ENCODE data around the gene ANKRD63.

DNA sequence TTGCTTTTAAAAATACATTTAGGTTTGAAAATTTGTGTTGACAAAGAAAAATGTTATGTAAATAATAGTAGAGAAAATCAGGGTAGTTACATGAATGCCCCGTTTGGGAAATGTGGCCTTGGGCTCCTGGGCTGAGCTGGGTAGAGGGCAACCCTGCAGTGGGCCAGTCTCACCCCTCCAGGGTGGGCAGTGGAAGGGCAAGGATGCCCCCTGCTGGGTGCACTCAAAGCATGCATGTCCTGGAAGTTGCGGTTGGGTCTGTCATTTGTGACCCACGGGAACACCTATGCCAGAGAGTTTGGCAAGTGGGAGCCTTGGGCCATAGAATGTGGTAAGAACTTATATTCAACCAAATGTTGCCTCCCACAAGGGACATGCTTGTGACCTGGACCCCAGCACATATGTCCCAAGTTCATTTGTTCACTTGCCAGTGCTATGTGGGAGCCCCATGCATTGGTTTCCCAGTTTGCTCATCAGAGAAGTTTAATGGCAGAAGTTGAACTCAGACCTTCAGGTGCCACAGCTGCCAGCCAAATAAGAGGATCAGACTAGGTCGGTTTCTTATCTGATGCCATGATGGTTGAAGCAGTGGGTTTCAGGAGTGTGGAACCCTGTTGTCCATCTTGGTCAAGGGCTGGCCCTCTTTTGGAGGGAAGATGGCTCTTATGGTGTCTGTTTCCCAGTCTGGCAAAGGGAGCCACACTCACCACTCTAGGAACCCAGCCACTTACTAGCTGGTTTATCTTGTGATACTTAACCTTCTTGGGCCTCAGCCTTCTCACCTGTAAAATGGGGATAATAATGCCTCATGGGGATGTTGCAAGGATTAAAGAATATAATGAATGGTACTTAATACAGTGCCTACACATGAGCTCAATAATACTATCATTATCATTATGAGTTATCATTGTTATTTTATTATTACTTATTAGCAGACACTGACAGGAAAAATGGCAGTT is 27.4 kb upstream of the ANKRD63 start:
- TF ChIP-seq, protein P1, sequence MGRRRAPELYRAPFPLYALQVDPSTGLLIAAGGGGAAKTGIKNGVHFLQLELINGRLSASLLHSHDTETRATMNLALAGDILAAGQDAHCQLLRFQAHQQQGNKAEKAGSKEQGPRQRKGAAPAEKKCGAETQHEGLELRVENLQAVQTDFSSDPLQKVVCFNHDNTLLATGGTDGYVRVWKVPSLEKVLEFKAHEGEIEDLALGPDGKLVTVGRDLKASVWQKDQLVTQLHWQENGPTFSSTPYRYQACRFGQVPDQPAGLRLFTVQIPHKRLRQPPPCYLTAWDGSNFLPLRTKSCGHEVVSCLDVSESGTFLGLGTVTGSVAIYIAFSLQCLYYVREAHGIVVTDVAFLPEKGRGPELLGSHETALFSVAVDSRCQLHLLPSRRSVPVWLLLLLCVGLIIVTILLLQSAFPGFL (CRISPR knock-in tag; IDR thresholded peaks at IDR 0.05), result no peak
- TF ChIP-seq, protein P2, sequence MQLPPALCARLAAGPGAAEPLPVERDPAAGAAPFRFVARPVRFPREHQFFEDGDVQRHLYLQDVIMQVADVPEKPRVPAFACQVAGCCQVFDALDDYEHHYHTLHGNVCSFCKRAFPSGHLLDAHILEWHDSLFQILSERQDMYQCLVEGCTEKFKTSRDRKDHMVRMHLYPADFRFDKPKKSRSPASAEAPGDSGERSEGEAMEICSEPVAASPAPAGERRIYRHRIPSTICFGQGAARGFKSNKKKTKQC (CRISPR knock-in tag; IDR thresholded peaks at IDR 0.05), result no peak
- no peak for TF ChIP-seq ERF (CRISPR knock-in tag; IDR thresholded peaks at IDR 0.05)
- TF ChIP-seq, protein P3, sequence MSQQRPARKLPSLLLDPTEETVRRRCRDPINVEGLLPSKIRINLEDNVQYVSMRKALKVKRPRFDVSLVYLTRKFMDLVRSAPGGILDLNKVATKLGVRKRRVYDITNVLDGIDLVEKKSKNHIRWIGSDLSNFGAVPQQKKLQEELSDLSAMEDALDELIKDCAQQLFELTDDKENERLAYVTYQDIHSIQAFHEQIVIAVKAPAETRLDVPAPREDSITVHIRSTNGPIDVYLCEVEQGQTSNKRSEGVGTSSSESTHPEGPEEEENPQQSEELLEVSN (IDR thresholded peaks at IDR 0.05; ENCODE audit: borderline replicate concordance in 1 of 2, extremely low read depth in 1 of 2, insufficient read depth in 1 of 2, insufficient read length in 1 of 2, low read depth in 1 of 2, low read length in 1 of 2, poor library complexity in 1 of 2, severe bottlenecking in 1 of 2), result no peak
- TF ChIP-seq, protein P4, sequence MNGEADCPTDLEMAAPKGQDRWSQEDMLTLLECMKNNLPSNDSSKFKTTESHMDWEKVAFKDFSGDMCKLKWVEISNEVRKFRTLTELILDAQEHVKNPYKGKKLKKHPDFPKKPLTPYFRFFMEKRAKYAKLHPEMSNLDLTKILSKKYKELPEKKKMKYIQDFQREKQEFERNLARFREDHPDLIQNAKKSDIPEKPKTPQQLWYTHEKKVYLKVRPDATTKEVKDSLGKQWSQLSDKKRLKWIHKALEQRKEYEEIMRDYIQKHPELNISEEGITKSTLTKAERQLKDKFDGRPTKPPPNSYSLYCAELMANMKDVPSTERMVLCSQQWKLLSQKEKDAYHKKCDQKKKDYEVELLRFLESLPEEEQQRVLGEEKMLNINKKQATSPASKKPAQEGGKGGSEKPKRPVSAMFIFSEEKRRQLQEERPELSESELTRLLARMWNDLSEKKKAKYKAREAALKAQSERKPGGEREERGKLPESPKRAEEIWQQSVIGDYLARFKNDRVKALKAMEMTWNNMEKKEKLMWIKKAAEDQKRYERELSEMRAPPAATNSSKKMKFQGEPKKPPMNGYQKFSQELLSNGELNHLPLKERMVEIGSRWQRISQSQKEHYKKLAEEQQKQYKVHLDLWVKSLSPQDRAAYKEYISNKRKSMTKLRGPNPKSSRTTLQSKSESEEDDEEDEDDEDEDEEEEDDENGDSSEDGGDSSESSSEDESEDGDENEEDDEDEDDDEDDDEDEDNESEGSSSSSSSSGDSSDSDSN (IDR thresholded peaks at IDR 0.05; ENCODE audit: borderline replicate concordance in 1 of 2, low read depth in 2 of 2, low read length in 2 of 2), result no peak
- TF ChIP-seq, protein P5, sequence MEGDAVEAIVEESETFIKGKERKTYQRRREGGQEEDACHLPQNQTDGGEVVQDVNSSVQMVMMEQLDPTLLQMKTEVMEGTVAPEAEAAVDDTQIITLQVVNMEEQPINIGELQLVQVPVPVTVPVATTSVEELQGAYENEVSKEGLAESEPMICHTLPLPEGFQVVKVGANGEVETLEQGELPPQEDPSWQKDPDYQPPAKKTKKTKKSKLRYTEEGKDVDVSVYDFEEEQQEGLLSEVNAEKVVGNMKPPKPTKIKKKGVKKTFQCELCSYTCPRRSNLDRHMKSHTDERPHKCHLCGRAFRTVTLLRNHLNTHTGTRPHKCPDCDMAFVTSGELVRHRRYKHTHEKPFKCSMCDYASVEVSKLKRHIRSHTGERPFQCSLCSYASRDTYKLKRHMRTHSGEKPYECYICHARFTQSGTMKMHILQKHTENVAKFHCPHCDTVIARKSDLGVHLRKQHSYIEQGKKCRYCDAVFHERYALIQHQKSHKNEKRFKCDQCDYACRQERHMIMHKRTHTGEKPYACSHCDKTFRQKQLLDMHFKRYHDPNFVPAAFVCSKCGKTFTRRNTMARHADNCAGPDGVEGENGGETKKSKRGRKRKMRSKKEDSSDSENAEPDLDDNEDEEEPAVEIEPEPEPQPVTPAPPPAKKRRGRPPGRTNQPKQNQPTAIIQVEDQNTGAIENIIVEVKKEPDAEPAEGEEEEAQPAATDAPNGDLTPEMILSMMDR (IDR thresholded peaks at IDR 0.05 in 2 of 3, conservative IDR thresholded peaks at IDR 0.05 in 1 of 3; ENCODE audit: insufficient read depth in 2 of 3, low read depth in 1 of 3, low read length in 3 of 3), result peak; percentile 93 to 95 (median 94)
- TF ChIP-seq, protein P6, sequence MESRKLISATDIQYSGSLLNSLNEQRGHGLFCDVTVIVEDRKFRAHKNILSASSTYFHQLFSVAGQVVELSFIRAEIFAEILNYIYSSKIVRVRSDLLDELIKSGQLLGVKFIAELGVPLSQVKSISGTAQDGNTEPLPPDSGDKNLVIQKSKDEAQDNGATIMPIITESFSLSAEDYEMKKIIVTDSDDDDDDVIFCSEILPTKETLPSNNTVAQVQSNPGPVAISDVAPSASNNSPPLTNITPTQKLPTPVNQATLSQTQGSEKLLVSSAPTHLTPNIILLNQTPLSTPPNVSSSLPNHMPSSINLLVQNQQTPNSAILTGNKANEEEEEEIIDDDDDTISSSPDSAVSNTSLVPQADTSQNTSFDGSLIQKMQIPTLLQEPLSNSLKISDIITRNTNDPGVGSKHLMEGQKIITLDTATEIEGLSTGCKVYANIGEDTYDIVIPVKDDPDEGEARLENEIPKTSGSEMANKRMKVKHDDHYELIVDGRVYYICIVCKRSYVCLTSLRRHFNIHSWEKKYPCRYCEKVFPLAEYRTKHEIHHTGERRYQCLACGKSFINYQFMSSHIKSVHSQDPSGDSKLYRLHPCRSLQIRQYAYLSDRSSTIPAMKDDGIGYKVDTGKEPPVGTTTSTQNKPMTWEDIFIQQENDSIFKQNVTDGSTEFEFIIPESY (CRISPR knock-in tag; IDR thresholded peaks at IDR 0.05), result no peak
- no peak for TF ChIP-seq POLR2A (conservative IDR thresholded peaks at IDR 0.05)
- TF ChIP-seq NONO (IDR thresholded peaks at IDR 0.05; ENCODE audit: low read depth in 2 of 2, low read length in 1 of 2), result no peak
- TF ChIP-seq, protein P7, sequence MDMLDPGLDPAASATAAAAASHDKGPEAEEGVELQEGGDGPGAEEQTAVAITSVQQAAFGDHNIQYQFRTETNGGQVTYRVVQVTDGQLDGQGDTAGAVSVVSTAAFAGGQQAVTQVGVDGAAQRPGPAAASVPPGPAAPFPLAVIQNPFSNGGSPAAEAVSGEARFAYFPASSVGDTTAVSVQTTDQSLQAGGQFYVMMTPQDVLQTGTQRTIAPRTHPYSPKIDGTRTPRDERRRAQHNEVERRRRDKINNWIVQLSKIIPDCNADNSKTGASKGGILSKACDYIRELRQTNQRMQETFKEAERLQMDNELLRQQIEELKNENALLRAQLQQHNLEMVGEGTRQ (CRISPR knock-in tag; IDR thresholded peaks at IDR 0.05), result no peak
- TF ChIP-seq CREM (IDR thresholded peaks at IDR 0.05; ENCODE audit: low read depth), result no peak

Data from K562 (cell line).